ENCODE measurements around the gene PROSER2. TPM values are rescaled to one million over a fixed set of nuclear protein-coding genes. Genes with fewer than 3 reads are reported as not detected.

PROSER2 gene
- total RNA-seq, 4 donors from 2014 or later = 2.1 to 25.6 (median 6.5) TPM

GRCh38 chr10:11827414-11827813 is 4.3 kb downstream of the PROSER2 start:
- Histone ChIP-seq H3K4me3 (no peak overlapping the region), H3K27ac (no peak overlapping the region), H3K36me3 (no peaks in the 10 kb centered on the region), H3K4me1 (no peaks in the 10 kb centered on the region), H3K27me3 (no peaks in the 10 kb centered on the region), H3K9me3 (no peaks in the 10 kb centered on the region)
- no peak for DNase-seq
- TF ChIP-seq POLR2A (IDR thresholded peaks at IDR 0.05) = no peak
- TF ChIP-seq CTCF (IDR thresholded peaks at IDR 0.05) = no peak
- intact Hi-C loops (cut with DNase I; ENCODE audit: low total_unique reads) = no loop called here

GRCh38 chr10:11828682-11829284 is 5.6 kb downstream of the PROSER2 start:
- intact Hi-C loops (cut with DNase I; ENCODE audit: low total_unique reads) = no loop called here
- Histone ChIP-seq H3K36me3 (no peaks in the 10 kb centered on the region), H3K27me3 (no peaks in the 10 kb centered on the region), H3K4me3 (no peak overlapping the region), H3K27ac (no peak overlapping the region), H3K4me1 (no peaks in the 10 kb centered on the region), H3K9me3 (no peaks in the 10 kb centered on the region)
- no peak for DNase-seq
- TF ChIP-seq CTCF (IDR thresholded peaks at IDR 0.05) = no peak
- TF ChIP-seq POLR2A (IDR thresholded peaks at IDR 0.05) = no peak

- H3K9me3 ChIP-seq = no peaks in the 10 kb centered on the region
- intact Hi-C loops (cut with DNase I; ENCODE audit: low total_unique reads) = no loop called here
- H3K4me1 ChIP-seq = no peaks in the 10 kb centered on the region
- no peak for DNase-seq
- no peak for TF ChIP-seq CTCF (IDR thresholded peaks at IDR 0.05)
- TF ChIP-seq POLR2A (IDR thresholded peaks at IDR 0.05) = no peak
- no peaks in the 10 kb centered on the region for H3K27me3 ChIP-seq
- no peak overlapping the region for H3K4me3 ChIP-seq
- no peaks in the 10 kb centered on the region for H3K36me3 ChIP-seq
- H3K27ac ChIP-seq = no peak overlapping the region
These were observed 7.8 kb downstream of the PROSER2 start for GRCh38 chr10:11830836-11831519.

- H3K4me1 ChIP-seq = no peaks in the 10 kb centered on the region
- H3K36me3 ChIP-seq = no peaks in the 10 kb centered on the region
- intact Hi-C loops (cut with DNase I; ENCODE audit: low total_unique reads) = no loop called here
- H3K27ac ChIP-seq = no peak overlapping the region
- DNase-seq = no peak
- no peak overlapping the region for H3K4me3 ChIP-seq
- TF ChIP-seq CTCF (IDR thresholded peaks at IDR 0.05) (no peak), POLR2A (IDR thresholded peaks at IDR 0.05) (no peak)
- H3K9me3 ChIP-seq = no peaks in the 10 kb centered on the region
- H3K27me3 ChIP-seq = no peaks in the 10 kb centered on the region
These were observed 8.4 kb downstream of the PROSER2 start for GRCh38 chr10:11831520-11831951.

GRCh38 chr10:11832042-11832441 is 8.9 kb downstream of the PROSER2 start:
- no peaks in the 10 kb centered on the region for H3K9me3 ChIP-seq
- no peak overlapping the region for H3K4me3 ChIP-seq
- TF ChIP-seq CTCF (IDR thresholded peaks at IDR 0.05) = no peak
- H3K27me3 ChIP-seq = no peaks in the 10 kb centered on the region
- no peak for DNase-seq
- intact Hi-C loops (cut with DNase I; ENCODE audit: low total_unique reads) = no loop called here
- H3K4me1 ChIP-seq = no peaks in the 10 kb centered on the region
- H3K27ac ChIP-seq = no peak overlapping the region
- no peaks in the 10 kb centered on the region for H3K36me3 ChIP-seq

Measured in uterus (tissue), 4 donors.